Measurements from ENCODE around the gene GFER. TPM values are rescaled to one million over a fixed set of nuclear protein-coding genes. Genes with fewer than 3 reads are reported as not detected.
A peak's percentile ranks its signal among the peaks of the same experiment; 100 is the strongest.
"Not testable (repeated sequence)": the region's sequence is repeated elsewhere in the genome, so short reads cannot be mapped to it uniquely, and the experiment has no call there.

The GFER gene
- total RNA-seq, 4 donors from 2014 or later, result 29.9 to 117 (median 64.3) TPM

- intact Hi-C loops (cut with DNase I; ENCODE audit: low total_unique reads) (no loop called here), in situ Hi-C loops (cut with MboI; ENCODE audit: low pct_ligation_motif_present in 1 of 4, low pct_unique_long_range_greater_than_20kb in 1 of 4, low sequenced_read_pairs in 3 of 4) (no loop called here)
- no peaks in the 10 kb centered on the region for H3K27me3 ChIP-seq
- WGBS, 2 donors (ENCODE audit: low coverage in 1 of 2), result 77 to 100% methylated on average over 1 to 11 of the region's 11 CpGs
- no peak overlapping the region for H3K4me3 ChIP-seq
- no peaks in the 10 kb centered on the region for H3K36me3 ChIP-seq
- peak overlapping the region in 3 of 4 donors; percentile 58 to 88 (median 85) for H3K27ac ChIP-seq
- TF ChIP-seq, protein P1, sequence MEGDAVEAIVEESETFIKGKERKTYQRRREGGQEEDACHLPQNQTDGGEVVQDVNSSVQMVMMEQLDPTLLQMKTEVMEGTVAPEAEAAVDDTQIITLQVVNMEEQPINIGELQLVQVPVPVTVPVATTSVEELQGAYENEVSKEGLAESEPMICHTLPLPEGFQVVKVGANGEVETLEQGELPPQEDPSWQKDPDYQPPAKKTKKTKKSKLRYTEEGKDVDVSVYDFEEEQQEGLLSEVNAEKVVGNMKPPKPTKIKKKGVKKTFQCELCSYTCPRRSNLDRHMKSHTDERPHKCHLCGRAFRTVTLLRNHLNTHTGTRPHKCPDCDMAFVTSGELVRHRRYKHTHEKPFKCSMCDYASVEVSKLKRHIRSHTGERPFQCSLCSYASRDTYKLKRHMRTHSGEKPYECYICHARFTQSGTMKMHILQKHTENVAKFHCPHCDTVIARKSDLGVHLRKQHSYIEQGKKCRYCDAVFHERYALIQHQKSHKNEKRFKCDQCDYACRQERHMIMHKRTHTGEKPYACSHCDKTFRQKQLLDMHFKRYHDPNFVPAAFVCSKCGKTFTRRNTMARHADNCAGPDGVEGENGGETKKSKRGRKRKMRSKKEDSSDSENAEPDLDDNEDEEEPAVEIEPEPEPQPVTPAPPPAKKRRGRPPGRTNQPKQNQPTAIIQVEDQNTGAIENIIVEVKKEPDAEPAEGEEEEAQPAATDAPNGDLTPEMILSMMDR (IDR thresholded peaks at IDR 0.05), result no peak
- no peak for TF ChIP-seq POLR2A (IDR thresholded peaks at IDR 0.05)
- no peak for TF ChIP-seq POLR2AphosphoS5 (IDR thresholded peaks at IDR 0.05)
- no peak for TF ChIP-seq EP300 (IDR thresholded peaks at IDR 0.05; ENCODE audit: low read depth)
- no peaks in the 10 kb centered on the region for H3K9me3 ChIP-seq
- peaks cover 9 to 52% (median 42%) of the 10 kb centered on the region in 4 donors for H3K4me1 ChIP-seq
- no peak for DNase-seq
These were observed 47.1 kb downstream of the GFER start for GRCh38 chr16:2031081-2031577.

GRCh38 chr16:2032285-2033056, 48.5 kb downstream of the GFER start:
- 77% methylated on average over 15 of the region's 15 CpGs; no CpG with 5 or more reads in 1 of the 2 donors for WGBS, 2 donors (ENCODE audit: low coverage in 1 of 2)
- Histone ChIP-seq H3K9me3 (no peaks in the 10 kb centered on the region), H3K27ac (peak overlapping the region; percentile 85 to 94 (median 86)), H3K27me3 (no peaks in the 10 kb centered on the region), H3K4me3 (peak overlapping the region in 1 of 4 donors; percentile 33), H3K4me1 (peaks cover 21 to 54% (median 42%) of the 10 kb centered on the region in 4 donors), H3K36me3 (no peaks in the 10 kb centered on the region)
- no peak for DNase-seq
- no peak for TF ChIP-seq EP300 (IDR thresholded peaks at IDR 0.05; ENCODE audit: low read depth)
- no peak for TF ChIP-seq POLR2A (IDR thresholded peaks at IDR 0.05)
- TF ChIP-seq, protein P1 (IDR thresholded peaks at IDR 0.05), result no peak
- no peak for TF ChIP-seq POLR2AphosphoS5 (IDR thresholded peaks at IDR 0.05)
- intact Hi-C loops (cut with DNase I; ENCODE audit: low total_unique reads), result no loop called here
- in situ Hi-C loops (cut with MboI; ENCODE audit: low pct_ligation_motif_present in 1 of 4, low pct_unique_long_range_greater_than_20kb in 1 of 4, low sequenced_read_pairs in 3 of 4), result no loop called here

DNA sequence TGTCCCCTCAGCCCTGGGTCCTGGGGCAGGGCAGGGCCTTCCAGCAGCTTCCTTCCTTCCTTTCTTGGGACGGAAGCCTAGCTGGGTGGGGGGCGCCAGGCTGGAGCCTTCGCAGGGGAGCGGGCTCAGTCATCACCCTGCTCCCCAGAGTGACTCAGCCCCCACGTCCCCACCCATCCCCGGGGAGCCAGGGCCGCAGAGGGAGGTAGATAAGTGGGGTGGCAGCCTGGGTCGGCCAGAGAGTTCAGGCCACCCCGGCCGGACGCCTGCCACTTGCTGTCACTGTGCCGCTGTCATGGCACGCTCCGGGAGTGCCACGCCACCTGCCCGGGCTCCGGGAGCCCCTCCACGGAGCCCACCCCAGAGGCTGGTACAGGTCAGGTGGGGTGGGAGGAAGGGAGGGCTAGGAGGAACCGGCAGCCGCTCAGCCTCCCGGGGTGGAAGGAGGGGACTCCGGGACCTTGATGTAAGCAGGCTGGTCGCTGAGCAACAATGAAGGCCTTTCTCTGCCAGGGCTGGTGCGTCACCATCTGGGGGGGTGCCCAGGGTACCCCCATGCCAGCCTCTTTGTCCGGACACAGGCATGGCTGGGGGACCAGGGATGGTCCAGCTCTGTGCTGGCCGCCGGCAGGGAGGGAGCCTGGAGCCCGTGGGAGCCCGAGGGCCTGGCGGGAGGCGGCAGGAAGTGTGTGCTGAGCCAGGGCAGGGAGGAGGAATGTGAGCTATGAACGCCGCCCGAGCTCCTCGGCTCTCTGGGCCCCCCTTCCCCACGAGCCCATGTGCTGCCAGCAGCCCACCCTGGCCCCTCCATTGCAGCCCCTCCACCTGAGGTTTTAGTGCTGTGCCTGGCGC, 49.3 kb downstream of the GFER start:
- in situ Hi-C loops (cut with MboI; ENCODE audit: low pct_ligation_motif_present in 1 of 4, low pct_unique_long_range_greater_than_20kb in 1 of 4, low sequenced_read_pairs in 3 of 4), result no loop called here
- H3K4me1 ChIP-seq, result peaks cover 21 to 55% (median 41%) of the 10 kb centered on the region in 4 donors
- no peaks in the 10 kb centered on the region for H3K9me3 ChIP-seq
- H3K27me3 ChIP-seq, result no peaks in the 10 kb centered on the region
- H3K4me3 ChIP-seq, result peak overlapping the region in 3 of 4 donors; percentile 0 to 33 (median 17)
- intact Hi-C loops (cut with DNase I; ENCODE audit: low total_unique reads), result no loop called here
- TF ChIP-seq POLR2AphosphoS5 (IDR thresholded peaks at IDR 0.05), result peak in 2 of 3 donors; percentile 13 to 17
- TF ChIP-seq, protein P1 (IDR thresholded peaks at IDR 0.05), result no peak
- H3K27ac ChIP-seq, result peak overlapping the region; percentile 85 to 94 (median 86)
- DNase-seq, result peak; percentile 43
- no peaks in the 10 kb centered on the region for H3K36me3 ChIP-seq
- WGBS, 2 donors (ENCODE audit: low coverage in 1 of 2), result 51% methylated on average over 25 of the region's 37 CpGs; no CpG with 5 or more reads in 1 of the 2 donors

- peak overlapping the region in 2 of 4 donors; percentile 17 to 33 for H3K4me3 ChIP-seq
- intact Hi-C loops (cut with DNase I; ENCODE audit: low total_unique reads); DNase-seq; H3K27me3 ChIP-seq; in situ Hi-C loops (cut with MboI; ENCODE audit: low pct_ligation_motif_present in 1 of 4, low pct_unique_long_range_greater_than_20kb in 1 of 4, low sequenced_read_pairs in 3 of 4); H3K9me3 ChIP-seq; H3K36me3 ChIP-seq: not testable (repeated sequence)
- H3K4me1 ChIP-seq, result peaks cover 26 to 63% (median 47%) of the 10 kb centered on the region in 4 donors
- peak overlapping the region; percentile 85 to 94 (median 86) for H3K27ac ChIP-seq
- 64% methylated on average over 16 of the region's 32 CpGs; no CpG with 5 or more reads in 1 of the 2 donors for WGBS, 2 donors (ENCODE audit: low coverage in 1 of 2)
These were observed 50.1 kb downstream of the GFER start for GRCh38 chr16:2033909-2034695.
